Neural cell (in vitro differentiated cells): ENCODE results near the gene RGL3. TPM values are rescaled to one million over a fixed set of nuclear protein-coding genes. Genes with fewer than 3 reads are reported as not detected.

Experiments used
- H2AFZ ChIP-seq: fragments of 200-600, 300-800 bp; sonication (generic), shearing (Covaris generic); 2 replicates; pipeline ENCODE4 v1.6.0; 2014; ENCODE audit warnings: low read depth, mild to moderate bottlenecking, antibody characterized with exemption, low read length, moderate library complexity
- H3F3A ChIP-seq: fragments of 200-600 bp; shearing (Covaris generic); 2 replicates; pipeline ENCODE4 v1.6.1; 2016; ENCODE audit warnings: mild to moderate bottlenecking, moderate library complexity, mixed read lengths, antibody characterized with exemption, low read length; ENCODE audit not compliant: insufficient read depth, poor library complexity, severe bottlenecking
- H3K27ac ChIP-seq: fragments of 200-600, 300-800 bp; sonication (generic), shearing (Covaris generic); 2 replicates; pipeline ENCODE4 v1.5.1; 2014; ENCODE audit warnings: mild to moderate bottlenecking, low read length, moderate library complexity
- H3K27me3 ChIP-seq: fragments of 300-800, 200-600 bp; sonication (generic), shearing (Covaris generic); 2 replicates; pipeline ENCODE4 v1.6.0; 2014; ENCODE audit warnings: mild to moderate bottlenecking, low read depth, low read length, moderate library complexity; ENCODE audit not compliant: insufficient read depth
- H3K36me3 ChIP-seq: fragments of 300-800, 200-600 bp; sonication (generic), shearing (Covaris generic); 2 replicates; pipeline ENCODE4 v1.5.1; 2014; ENCODE audit warnings: mild to moderate bottlenecking, antibody characterized with exemption, low read length, moderate library complexity; ENCODE audit not compliant: insufficient read depth
- H3K4me2 ChIP-seq: fragments of 300-800, 200-600 bp; sonication (generic), shearing (Covaris generic); 2 replicates; pipeline ENCODE4 v1.6.0; 2014; ENCODE audit warnings: mild to moderate bottlenecking, low read length
- H3K4me3 ChIP-seq: fragments of 300-800, 200-600 bp; sonication (generic), shearing (Covaris generic); 2 replicates; pipeline ENCODE4 v1.5.1; 2014; ENCODE audit warnings: mild to moderate bottlenecking, low read length, moderate library complexity
- H3K79me2 ChIP-seq: fragments of 200-600 bp; shearing (Covaris generic); replicated peaks from 2 replicates; pipeline ENCODE4 v1.6.0; 2014; ENCODE audit warnings: mild to moderate bottlenecking, low read length, moderate library complexity; ENCODE audit not compliant: insufficient read depth
- H3K9ac ChIP-seq: fragments of 300-800, 200-600 bp; sonication (generic), shearing (Covaris generic); 2 replicates; pipeline ENCODE4 v1.6.1; 2016; ENCODE audit warnings: mild to moderate bottlenecking, low read length, mixed read lengths
- H3K9me2 ChIP-seq: fragments of 200-600 bp; shearing (Covaris generic); 2 replicates; pipeline ENCODE4 v1.6.1; 2016; ENCODE audit warnings: mild to moderate bottlenecking, low read length, mixed read lengths; ENCODE audit not compliant: insufficient read depth
- H3K9me3 ChIP-seq: fragments of 200-600, 300-800 bp; sonication (generic), shearing (Covaris generic); 2 replicates; pipeline ENCODE4 v1.6.1; 2016; ENCODE audit warnings: mild to moderate bottlenecking, mixed run types, low read length, moderate library complexity, mixed read lengths
- H4K20me1 ChIP-seq: fragments of 200-600 bp; shearing (Covaris generic); 2 replicates; pipeline ENCODE4 v1.6.1; 2016; ENCODE audit warnings: mild to moderate bottlenecking, mixed run types; ENCODE audit not compliant: insufficient read depth
- CTCF ChIP-seq: fragments of 450-650 bp; IDR thresholded peaks from 2 replicates; pipeline ENCODE4 v1.5.1; 2014; ENCODE audit warnings: antibody characterized with exemption, mild to moderate bottlenecking, moderate library complexity; ENCODE audit not compliant: poor library complexity, severe bottlenecking
- EP300 ChIP-seq: fragments of 450-650 bp; conservative IDR thresholded peaks from 2 replicates; pipeline ENCODE4 v1.6.1; 2014; ENCODE audit warnings: antibody characterized with exemption, mild to moderate bottlenecking, moderate library complexity; ENCODE audit not compliant: poor library complexity, severe bottlenecking
- EZH2 ChIP-seq: fragments of 200-600, 300-800 bp; shearing (Covaris generic), sonication (generic); IDR thresholded peaks from 2 replicates; pipeline ENCODE4 v1.6.1; 2014; ENCODE audit warnings: antibody characterized with exemption, low read length, borderline replicate concordance, mild to moderate bottlenecking; ENCODE audit not compliant: insufficient read depth, poor library complexity, severe bottlenecking
- MXI1 ChIP-seq: fragments of 450-650 bp; conservative IDR thresholded peaks from 2 replicates; pipeline ENCODE4 v1.6.1; 2014; ENCODE audit warnings: antibody characterized with exemption, mild to moderate bottlenecking; ENCODE audit not compliant: poor library complexity, severe bottlenecking
- POLR2AphosphoS5 ChIP-seq: IDR thresholded peaks from 2 replicates; pipeline ENCODE4 v1.6.1; 2012
- RAD21 ChIP-seq: fragments of 450-650 bp; conservative IDR thresholded peaks from 2 replicates; pipeline ENCODE4 v1.6.1; 2014; ENCODE audit warnings: antibody characterized with exemption, mild to moderate bottlenecking, moderate library complexity
- REST ChIP-seq: IDR thresholded peaks from 2 replicates; pipeline ENCODE4 v1.6.1; 2012; ENCODE audit warnings: borderline replicate concordance
- SMC3 ChIP-seq: fragments of 450-650 bp; conservative IDR thresholded peaks from 2 replicates; pipeline ENCODE4 v1.6.1; 2014; ENCODE audit warnings: antibody characterized with exemption, mild to moderate bottlenecking, moderate library complexity; ENCODE audit not compliant: poor library complexity
- TAF1 ChIP-seq: IDR thresholded peaks from 2 replicates; pipeline ENCODE4 v1.6.1; 2012; ENCODE audit warnings: low read depth
- polyA plus RNA-seq: library from polyadenylated mRNA; depleted of rRNA; stranded (reverse); fragments of >200 nt; gene quantifications from 2 replicates; pipeline ENCODE4 v1.2.3, GENCODE V29; 2014

RGL3 gene
- polyA plus RNA-seq, 1 donor from 2014 or later, result not detected

- H3K9ac ChIP-seq, result no peak overlapping the region
- TF ChIP-seq TAF1 (no peak), CTCF (no peak), REST (no peak), RAD21 (no peak), POLR2AphosphoS5 (no peak), SMC3 (no peak), EZH2 (no peak), MXI1 (no peak), EP300 (no peak)
- no peaks in the 10 kb centered on the region for H3F3A ChIP-seq
- no peak overlapping the region for H3K27ac ChIP-seq
- H4K20me1 ChIP-seq, result no peaks in the 10 kb centered on the region
- H2AFZ ChIP-seq, result no peak overlapping the region
- no peaks in the 10 kb centered on the region for H3K9me2 ChIP-seq
- H3K4me2 ChIP-seq, result no peak overlapping the region
- no peaks in the 10 kb centered on the region for H3K79me2 ChIP-seq
- H3K36me3 ChIP-seq, result no peaks in the 10 kb centered on the region
- H3K4me3 ChIP-seq, result no peak overlapping the region
- no peaks in the 10 kb centered on the region for H3K27me3 ChIP-seq
- no peaks in the 10 kb centered on the region for H3K9me3 ChIP-seq
Measured at GRCh38 chr19:11405846-11406643, 13.1 kb downstream of the RGL3 start.

- H4K20me1 ChIP-seq, result no peaks in the 10 kb centered on the region
- no peaks in the 10 kb centered on the region for H3K27me3 ChIP-seq
- no peak overlapping the region for H2AFZ ChIP-seq
- H3K9me2 ChIP-seq, result no peaks in the 10 kb centered on the region
- no peaks in the 10 kb centered on the region for H3F3A ChIP-seq
- H3K4me3 ChIP-seq, result no peak overlapping the region
- no peaks in the 10 kb centered on the region for H3K9me3 ChIP-seq
- H3K27ac ChIP-seq, result no peak overlapping the region
- TF ChIP-seq TAF1 (no peak), MXI1 (no peak), CTCF (no peak), POLR2AphosphoS5 (no peak), EP300 (no peak), SMC3 (no peak), RAD21 (no peak), EZH2 (no peak), REST (no peak)
- no peaks in the 10 kb centered on the region for H3K79me2 ChIP-seq
- no peak overlapping the region for H3K9ac ChIP-seq
- H3K4me2 ChIP-seq, result no peak overlapping the region
- H3K36me3 ChIP-seq, result no peaks in the 10 kb centered on the region
Measured at GRCh38 chr19:11404588-11405222, 14.4 kb downstream of the RGL3 start.
